Endodermal cell (in vitro differentiated cells): ENCODE measurements around the gene CDH13. TPM values are rescaled to one million over a fixed set of nuclear protein-coding genes. Genes with fewer than 3 reads are reported as not detected.

Experiments
- DNase-seq: peaks from one replicate; pipeline ENCODE4 v3.0.0-alpha.2; 2017
- H3K27ac ChIP-seq: 2 replicates; pipeline ENCODE4 v1.5.1; 2013; ENCODE audit warnings: mild to moderate bottlenecking, low read depth, low read length, moderate library complexity
- H3K27me3 ChIP-seq: 2 replicates; pipeline ENCODE4 v1.6.1; 2013; ENCODE audit warnings: mild to moderate bottlenecking, low read length, moderate library complexity; ENCODE audit not compliant: insufficient read depth, control insufficient read depth, poor library complexity, severe bottlenecking
- H3K36me3 ChIP-seq: 2 replicates; pipeline ENCODE4 v1.7.0; 2013; ENCODE audit warnings: mild to moderate bottlenecking, low read length, moderate library complexity; ENCODE audit not compliant: control insufficient read depth, insufficient read depth
- H3K4me1 ChIP-seq: one replicate; pipeline ENCODE4 v1.7.0; 2013; ENCODE audit warnings: low read length; ENCODE audit not compliant: control insufficient read depth, insufficient read depth
- H3K4me3 ChIP-seq: 2 replicates; pipeline ENCODE4 v1.5.1; 2013; ENCODE audit warnings: mild to moderate bottlenecking, low read length, moderate library complexity
- H3K9ac ChIP-seq: 2 replicates; pipeline ENCODE4 v1.6.1; 2013; ENCODE audit warnings: mild to moderate bottlenecking, low read length, moderate library complexity; ENCODE audit not compliant: poor library complexity, severe bottlenecking; ENCODE audit errors: extremely low read depth
- H3K9me3 ChIP-seq: 2 replicates; pipeline ENCODE4 v1.6.1; 2013; ENCODE audit warnings: mild to moderate bottlenecking, low read length, moderate library complexity; ENCODE audit not compliant: control insufficient read depth
- H3K27ac Mint-ChIP-seq: 2 replicates; pipeline ENCODE4 v1.8.0; 2020; ENCODE audit warnings: mixed read lengths
- H3K27me3 Mint-ChIP-seq: 2 replicates; pipeline ENCODE4 v1.8.0; 2021; ENCODE audit warnings: mild to moderate bottlenecking, mixed read lengths; ENCODE audit not compliant: insufficient read depth
- H3K36me3 Mint-ChIP-seq: 2 replicates; pipeline ENCODE4 v1.8.0; 2020; ENCODE audit warnings: low read depth, mixed read lengths
- H3K4me1 Mint-ChIP-seq: 2 replicates; pipeline ENCODE4 v1.8.0; 2020; ENCODE audit warnings: mixed read lengths
- H3K4me3 Mint-ChIP-seq: 2 replicates; pipeline ENCODE4 v1.8.0; 2020; ENCODE audit warnings: mild to moderate bottlenecking, moderate library complexity, mixed read lengths
- H3K9me3 Mint-ChIP-seq: 2 replicates; pipeline ENCODE4 v1.8.0; 2020; ENCODE audit warnings: mild to moderate bottlenecking, mixed read lengths
- CTCF ChIP-seq: fragments of 200-600 bp; sonication (generic); conservative IDR thresholded peaks from 2 replicates; pipeline ENCODE4 v1.5.0; 2021; ENCODE audit warnings: antibody characterized with exemption, mild to moderate bottlenecking
- WGBS, 2 experiments: methylation state at CpG; one replicate each; pipeline versions ENCODE4 v1.1.5 to v1.1.7; 2013; ENCODE audit warnings: missing lambda C conversion rate in 2 of 2, mixed read lengths in 1 of 2; ENCODE audit not compliant: insufficient coverage in 1 of 2, insufficient read length in 1 of 2; 5-methylcytosine and 5-hydroxymethylcytosine counted together
- total RNA-seq, 2 donors: library from RNA; stranded (reverse); fragmentation: NEBNext Ultra II Directional in 1 of 2; extraction: Animal tissue kit (Norgen Biotek cat#: 25700) in 1 of 2; gene quantifications; 2 replicates in 1 of 2; 3 replicates in 1 of 2; pipeline ENCODE4 v1.2.1, GENCODE V29; 2021

CDH13 gene
- total RNA-seq, 2 donors from 2014 or later: 0.86 to 1.8 TPM

DNA sequence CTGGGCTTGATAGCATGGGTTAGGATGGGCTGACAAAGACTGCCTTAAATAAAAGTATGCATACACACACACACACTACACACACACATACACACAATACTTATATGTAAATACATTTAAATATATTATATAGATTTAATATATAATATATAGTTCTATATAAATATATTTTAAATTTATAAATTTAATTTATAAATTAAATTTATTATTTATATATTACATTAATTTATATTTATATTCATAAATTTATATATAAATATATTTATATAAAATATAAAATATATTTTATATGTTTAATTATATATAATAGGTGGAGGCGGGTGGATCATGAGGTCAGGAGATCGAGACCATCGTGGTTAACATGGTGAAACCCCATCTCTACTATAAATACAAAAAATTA, 83.2 kb downstream of the CDH13 start:
- Histone ChIP-seq H3K4me1 (no peaks in the 10 kb centered on the region), H3K4me3 (no peak overlapping the region), H3K9me3 (no peaks in the 10 kb centered on the region), H3K9ac (no peak overlapping the region), H3K27ac (no peak overlapping the region), H3K27me3 (no peaks in the 10 kb centered on the region), H3K36me3 (no peaks in the 10 kb centered on the region)
- no peak overlapping the region for H3K4me3 Mint-ChIP-seq
- no peaks in the 10 kb centered on the region for H3K27me3 Mint-ChIP-seq
- no peaks in the 10 kb centered on the region for H3K9me3 Mint-ChIP-seq
- H3K27ac Mint-ChIP-seq: no peak overlapping the region
- no CpG with 5 or more reads among the region's 3 CpGs for WGBS, 2 experiments
- TF ChIP-seq CTCF: no peak
- no peaks in the 10 kb centered on the region for H3K36me3 Mint-ChIP-seq
- peaks cover 21% of the 10 kb centered on the region for H3K4me1 Mint-ChIP-seq
- DNase-seq: no peak

- H3K27me3 Mint-ChIP-seq: peaks cover 2% of the 10 kb centered on the region
- Histone ChIP-seq H3K4me3 (no peak overlapping the region), H3K9me3 (no peaks in the 10 kb centered on the region), H3K27ac (no peak overlapping the region), H3K36me3 (no peaks in the 10 kb centered on the region), H3K9ac (no peak overlapping the region), H3K27me3 (no peaks in the 10 kb centered on the region), H3K4me1 (peaks cover 10% of the 10 kb centered on the region)
- TF ChIP-seq CTCF: no peak
- no peak for DNase-seq
- no peak overlapping the region for H3K27ac Mint-ChIP-seq
- H3K4me1 Mint-ChIP-seq: peaks cover 14% of the 10 kb centered on the region
- 86 to 94% methylated on average over 2 to 4 of the region's 4 CpGs for whole genome bisulfite sequencing, 2 experiments
- H3K9me3 Mint-ChIP-seq: peaks cover 8% of the 10 kb centered on the region
- no peaks in the 10 kb centered on the region for H3K36me3 Mint-ChIP-seq
- no peak overlapping the region for H3K4me3 Mint-ChIP-seq
Observed at GRCh38 chr16:82713778-82714177, 87.0 kb downstream of the CDH13 start.

DNA sequence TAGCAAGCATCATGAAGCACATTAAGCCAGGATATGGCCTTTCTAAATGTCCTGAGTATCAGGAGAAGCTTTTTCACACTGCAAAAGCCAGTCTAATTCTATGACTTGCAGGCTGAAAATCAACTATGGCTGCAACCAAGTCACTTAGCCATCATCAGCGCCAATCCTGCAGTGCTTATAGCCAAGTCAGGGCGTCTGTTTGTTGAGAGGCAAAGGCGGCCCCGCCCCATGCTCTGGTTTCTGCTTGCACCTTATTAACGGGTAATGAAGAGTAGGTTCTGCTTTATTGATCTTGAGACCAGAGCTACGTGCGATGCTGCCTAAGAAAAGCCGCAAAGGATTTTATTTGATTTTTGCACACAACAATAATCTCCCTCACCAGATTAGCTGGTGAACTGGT, 88.4 kb downstream of the CDH13 start:
- Mint-ChIP-seq H3K27me3 (peaks cover 2% of the 10 kb centered on the region), H3K9me3 (peaks cover 8% of the 10 kb centered on the region), H3K4me1 (peaks cover 14% of the 10 kb centered on the region), H3K4me3 (no peak overlapping the region), H3K27ac (no peak overlapping the region), H3K36me3 (no peaks in the 10 kb centered on the region)
- Histone ChIP-seq H3K27ac (no peak overlapping the region), H3K4me3 (no peak overlapping the region), H3K36me3 (no peaks in the 10 kb centered on the region), H3K9me3 (no peaks in the 10 kb centered on the region), H3K27me3 (no peaks in the 10 kb centered on the region), H3K9ac (no peak overlapping the region), H3K4me1 (peaks cover 10% of the 10 kb centered on the region)
- TF ChIP-seq CTCF: no peak
- peak; percentile 52 for DNase-seq
- 95 to 100% methylated on average over 5 to 8 of the region's 8 CpGs for WGBS, 2 experiments
